Embryonic facial prominence (tissue), 1 donor: ENCODE results near the gene GLRB.
A peak's percentile ranks its signal among the peaks of the same experiment; 100 is the strongest.
"Not testable (repeated sequence)": the region's sequence is repeated elsewhere in the genome, so short reads cannot be mapped to it uniquely, and the experiment has no call there.

ENCODE experiments used
- DNase-seq: peaks from one replicate; pipeline ENCODE4 v3.0.0-alpha.2; 2016; ENCODE audit errors: extremely low spot score

Gene GLRB

DNA sequence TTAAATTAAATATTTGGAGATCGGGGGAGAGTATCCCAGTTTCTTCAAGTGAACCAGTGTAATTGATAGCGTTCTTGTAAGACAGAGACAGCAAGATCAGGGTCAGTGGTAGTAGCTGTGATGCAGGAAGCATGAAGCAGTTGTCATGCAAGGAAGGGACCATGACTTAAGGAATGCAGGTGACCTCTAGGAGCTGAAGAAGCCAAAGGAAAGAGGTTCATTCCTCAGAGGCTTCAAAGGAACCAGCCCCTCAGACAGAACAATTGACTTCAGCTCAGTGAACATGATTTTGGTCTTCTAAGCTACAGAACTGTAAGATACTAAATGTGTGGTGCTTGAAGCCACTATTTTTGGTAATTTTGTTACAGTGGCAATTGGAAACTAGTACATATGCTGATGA is 51.6 kb downstream of the GLRB start:
- DNase-seq, result no peak

DNA sequence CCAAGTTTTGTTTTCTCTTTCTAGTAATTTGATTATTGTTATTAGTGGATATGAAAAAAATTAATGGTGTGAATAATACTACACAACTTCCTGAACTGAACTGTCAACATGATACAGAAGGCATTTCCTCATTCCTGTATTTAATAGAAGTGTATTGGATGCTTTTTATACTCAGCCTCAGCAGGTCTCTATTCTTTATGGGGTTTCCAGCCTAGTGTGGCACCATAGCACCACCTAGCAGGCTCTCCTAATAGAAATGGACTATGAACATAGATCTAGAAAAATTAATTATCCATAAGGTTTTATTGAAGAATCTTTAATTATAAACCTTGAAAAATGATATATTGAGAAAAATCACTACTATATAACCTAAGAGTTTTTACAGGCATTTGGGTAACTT is 52.4 kb downstream of the GLRB start:
- no peak for DNase-seq

DNA sequence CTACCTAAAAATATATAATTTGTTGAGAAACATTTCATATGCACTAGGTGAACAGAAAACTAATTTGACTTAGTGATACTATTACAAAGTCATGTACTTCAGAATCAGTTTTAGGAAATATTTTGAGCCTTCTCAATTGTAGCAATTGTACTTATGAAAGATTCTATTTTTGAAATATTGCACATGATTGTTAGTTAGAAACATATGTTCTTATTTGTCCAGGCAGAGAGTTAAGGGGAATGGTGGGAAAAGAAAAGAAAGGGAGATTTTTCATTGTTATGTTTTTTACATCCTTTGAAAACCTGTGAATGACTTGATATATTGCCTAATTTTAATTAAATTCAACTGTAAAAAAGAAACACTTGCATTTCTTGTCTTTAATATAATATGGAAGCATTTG is 66.0 kb downstream of the GLRB start:
- no peak for DNase-seq

DNA sequence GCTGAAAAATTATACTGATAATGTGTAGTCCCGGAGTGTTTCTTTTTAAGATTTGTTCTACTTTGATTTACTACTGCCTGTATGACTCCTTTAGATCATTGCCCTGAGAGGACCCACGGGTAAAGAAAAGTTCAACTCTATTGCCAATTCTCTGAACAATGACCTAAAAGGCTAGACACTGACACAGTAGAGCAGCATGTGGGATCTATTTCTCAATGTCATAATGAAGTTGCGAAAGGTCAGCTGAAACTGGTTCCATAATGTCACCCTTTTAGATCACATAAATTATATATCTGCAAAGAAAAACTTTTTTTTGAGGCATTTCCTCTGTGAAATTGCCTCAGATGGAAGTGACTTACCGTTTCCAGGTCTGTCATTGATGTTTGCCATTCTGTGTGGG is 67.4 kb downstream of the GLRB start:
- no peak for DNase-seq

DNA sequence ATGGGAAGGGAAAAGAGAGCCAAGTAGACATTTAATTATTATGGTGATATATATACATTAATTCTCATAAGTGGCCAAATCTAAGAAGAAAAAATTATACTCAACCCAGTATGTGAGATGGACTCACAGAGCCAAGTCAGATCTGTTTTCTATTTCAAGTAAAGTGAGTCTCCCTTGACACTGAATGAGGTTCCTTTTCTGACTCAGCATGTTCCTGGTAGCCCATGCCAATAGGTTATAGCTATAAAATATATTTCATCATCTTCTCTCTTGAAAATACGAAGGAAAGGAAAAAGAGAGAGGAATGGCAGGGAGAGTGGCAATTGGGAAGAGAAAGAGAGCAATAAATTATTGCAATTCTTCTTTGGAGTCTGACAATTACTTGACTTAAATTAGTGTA is 75.8 kb downstream of the GLRB start:
- DNase-seq, result no peak

DNA sequence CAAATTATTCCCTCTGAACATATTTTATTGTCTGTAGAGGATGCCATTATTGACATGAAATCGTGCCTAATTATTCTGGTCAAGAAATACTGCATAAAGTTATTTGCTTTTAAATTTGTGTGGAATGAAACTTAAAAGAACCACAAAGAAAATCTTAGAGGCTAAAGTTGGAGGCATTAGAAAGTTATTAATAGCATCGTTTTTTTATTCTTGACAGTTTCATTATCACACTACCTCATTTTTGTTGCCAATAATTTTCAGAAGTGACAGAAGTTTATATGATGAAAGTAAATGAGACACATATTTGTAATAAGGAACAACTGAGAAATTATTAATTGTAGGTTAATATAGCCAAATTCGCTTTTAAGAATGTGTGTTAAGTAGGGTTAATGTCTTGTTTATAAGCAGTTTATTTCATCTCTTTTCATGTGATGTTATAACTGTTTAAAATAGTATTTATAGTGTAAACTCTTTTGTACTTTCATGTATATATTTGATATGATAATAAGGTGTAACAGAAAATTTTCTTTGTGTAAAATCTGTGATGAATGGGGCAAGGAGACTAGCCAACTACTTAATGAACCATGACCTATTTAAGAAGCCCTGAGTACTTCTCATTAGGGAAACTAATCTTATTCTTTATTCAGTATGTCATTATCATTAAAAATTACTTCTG is 90.1 kb downstream of the GLRB start:
- DNase-seq, result no peak

DNA sequence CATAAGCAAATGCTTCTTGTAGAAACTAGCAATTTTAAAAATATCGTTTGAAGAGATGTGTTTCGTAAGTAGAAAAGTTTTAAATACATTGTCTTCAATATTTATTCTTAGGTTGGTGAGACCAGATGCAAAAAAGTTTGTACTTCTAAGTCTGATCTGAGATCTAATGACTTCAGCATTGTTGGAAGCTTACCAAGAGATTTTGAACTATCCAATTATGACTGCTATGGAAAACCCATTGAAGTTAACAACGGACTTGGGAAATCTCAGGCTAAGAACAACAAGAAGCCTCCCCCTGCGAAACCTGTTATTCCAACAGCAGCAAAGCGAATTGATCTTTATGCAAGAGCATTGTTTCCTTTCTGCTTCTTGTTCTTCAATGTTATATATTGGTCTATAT is 94.4 kb downstream of the GLRB start:
- no peak for DNase-seq

DNA sequence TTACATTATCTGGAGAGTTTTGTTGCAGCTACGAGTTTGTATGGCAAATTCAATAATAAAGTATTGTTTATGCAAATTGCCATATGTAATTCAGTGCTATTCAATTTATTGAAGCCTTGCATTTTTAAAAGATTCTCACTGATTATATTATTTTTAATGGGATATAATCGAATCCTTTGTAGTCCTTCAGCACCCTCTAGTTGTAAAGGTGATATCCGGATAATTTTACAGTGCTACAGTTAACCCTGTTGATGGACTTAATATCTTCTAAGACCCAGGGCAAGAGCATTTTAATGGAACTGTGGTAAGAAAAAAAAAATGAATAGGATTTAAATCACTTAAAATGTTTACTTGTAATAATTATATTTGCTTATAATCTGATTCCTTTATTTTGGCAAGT is 96.1 kb downstream of the GLRB start:
- no peak for DNase-seq

DNA sequence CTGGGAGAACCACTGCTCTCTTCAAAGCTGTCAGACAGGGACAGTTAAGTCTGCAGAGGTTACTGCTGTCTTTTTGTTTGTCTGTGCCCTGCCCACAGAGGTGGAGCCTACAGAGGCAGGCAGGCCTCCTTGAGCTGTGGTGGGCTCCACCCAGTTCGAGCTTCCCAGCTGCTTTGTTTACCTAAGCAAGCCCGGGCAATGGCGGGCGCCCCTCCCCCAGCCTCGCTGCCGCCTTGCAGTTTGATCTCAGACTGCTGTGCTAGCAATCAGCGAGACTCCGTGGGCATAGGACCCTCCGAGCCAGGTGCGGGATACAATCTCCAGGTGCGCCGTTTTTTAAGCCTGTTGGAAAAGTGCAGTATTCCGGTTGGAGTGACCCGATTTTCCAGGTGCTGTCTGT is 104.3 kb downstream of the GLRB start:
- not testable (repeated sequence) for DNase-seq

DNA sequence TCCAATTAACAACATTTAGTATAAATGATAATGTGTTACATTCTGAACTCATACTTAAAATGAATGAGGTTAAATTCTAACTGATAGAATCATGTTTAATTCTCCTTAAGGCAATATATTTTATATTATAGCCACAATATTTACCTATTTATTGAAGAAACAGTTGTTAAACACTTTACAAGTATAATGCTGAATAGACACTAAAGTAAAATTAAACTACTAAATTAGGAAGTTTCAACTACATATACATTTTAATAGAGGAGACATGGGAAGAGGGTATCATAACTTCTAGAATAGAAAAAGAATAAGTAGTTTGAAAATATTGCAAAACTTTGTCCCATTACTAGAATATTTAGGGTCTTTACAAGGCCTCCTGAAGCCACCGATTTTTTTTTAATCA is 108.3 kb downstream of the GLRB start:
- DNase-seq, result no peak

DNA sequence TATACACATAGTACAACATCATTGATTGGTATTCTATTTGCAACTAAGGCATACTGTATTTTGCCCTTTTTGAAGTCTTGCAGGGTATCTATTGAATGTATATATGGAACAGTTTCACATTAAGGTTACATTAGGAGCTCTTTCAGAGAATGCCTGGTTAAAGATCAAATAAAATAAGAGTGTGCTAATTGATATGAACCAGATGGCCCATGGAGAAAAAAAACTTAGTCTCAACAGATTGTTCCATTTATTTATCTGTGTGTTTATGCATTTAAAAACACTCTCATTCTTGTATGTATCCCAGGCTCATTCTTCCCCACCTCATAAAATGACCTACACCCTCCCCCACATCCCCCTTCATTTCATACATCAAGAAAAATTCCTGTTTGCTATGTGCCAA is 109.4 kb downstream of the GLRB start:
- no peak for DNase-seq

DNA sequence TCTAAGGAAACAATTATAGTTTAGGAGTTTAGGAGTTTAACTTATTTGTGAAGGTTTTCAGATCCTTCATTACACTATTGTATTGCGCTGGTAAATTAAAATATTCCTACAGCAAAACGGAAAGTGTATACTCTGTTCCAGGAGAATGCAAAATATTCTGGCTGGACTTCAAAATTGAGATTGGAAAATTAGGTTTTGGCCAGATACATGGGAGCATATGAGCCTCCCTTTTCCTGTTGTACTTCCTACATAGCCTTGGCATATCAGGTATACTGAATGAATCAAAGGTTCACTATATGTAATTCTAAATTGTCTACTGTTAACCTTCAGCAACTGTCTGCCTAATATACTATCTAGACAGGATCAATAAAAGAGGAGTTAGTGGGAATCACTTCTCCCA is 119.4 kb downstream of the GLRB start:
- DNase-seq, result no peak

DNA sequence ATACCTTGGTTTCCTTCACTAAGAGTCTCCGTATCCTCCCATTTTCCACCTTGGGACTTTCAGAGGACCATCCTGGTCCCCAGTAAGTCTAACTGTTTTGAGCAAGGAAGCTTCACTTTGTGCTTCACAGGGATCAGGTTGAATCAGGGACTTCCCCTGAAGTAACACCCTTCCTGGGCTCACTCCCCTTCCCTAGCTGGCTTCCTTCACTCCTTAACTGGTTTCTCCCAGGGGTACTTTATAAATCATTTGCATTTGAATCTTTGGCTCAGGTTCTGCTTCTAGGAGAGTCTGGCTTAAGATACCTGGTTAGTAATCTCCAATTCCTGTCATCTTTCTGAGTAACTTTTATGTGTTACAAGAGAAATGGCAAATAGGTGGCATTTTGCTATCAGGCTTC is 120.1 kb downstream of the GLRB start:
- no peak for DNase-seq

DNA sequence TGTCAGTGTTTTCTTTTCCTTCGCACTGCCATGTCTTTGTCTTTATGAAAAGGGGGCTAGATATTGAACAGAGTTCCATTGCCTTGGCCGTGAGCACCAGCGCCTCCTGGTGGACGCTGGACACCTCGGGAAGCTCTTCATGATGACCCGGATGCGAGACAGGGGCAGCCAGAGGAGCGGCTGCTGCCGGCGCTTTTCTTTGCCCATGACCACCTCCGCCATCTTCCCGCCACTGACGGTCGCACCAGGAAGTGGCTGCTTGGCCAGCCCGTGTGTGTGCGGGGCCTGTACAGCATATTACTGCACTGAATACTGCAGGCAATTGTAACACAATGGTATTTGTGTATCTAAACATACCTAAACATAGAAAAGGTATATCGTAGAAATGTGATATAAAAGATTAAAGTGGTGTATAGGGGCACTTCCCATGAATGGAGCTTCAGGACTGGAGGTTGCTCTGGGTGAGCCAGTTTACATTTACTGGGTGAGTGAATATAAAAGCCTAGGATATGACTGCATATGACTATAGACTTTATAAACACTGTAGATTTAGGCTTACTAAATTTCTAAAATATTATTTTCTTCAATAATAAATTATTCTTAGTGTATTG is 128.8 kb downstream of the GLRB start:
- DNase-seq, result no peak

DNA sequence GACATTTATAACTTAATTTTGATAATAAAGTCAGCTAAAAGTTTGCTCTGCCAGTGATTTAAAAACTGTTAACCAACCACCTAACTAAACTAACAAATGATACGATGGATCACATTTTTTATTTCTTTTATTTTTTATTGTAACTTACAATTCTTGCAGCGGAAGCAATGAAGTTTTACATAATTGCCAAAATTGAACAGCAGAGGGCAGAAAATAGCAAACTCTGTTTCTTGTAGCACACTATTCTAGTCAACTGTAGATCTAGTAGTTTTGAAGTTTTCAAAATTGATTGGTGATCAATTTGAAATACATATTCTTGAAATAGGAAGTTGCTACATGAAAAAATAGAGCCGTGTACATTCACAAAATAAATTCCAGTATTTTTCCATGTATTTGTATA is 141.8 kb downstream of the GLRB start:
- no peak for DNase-seq

DNA sequence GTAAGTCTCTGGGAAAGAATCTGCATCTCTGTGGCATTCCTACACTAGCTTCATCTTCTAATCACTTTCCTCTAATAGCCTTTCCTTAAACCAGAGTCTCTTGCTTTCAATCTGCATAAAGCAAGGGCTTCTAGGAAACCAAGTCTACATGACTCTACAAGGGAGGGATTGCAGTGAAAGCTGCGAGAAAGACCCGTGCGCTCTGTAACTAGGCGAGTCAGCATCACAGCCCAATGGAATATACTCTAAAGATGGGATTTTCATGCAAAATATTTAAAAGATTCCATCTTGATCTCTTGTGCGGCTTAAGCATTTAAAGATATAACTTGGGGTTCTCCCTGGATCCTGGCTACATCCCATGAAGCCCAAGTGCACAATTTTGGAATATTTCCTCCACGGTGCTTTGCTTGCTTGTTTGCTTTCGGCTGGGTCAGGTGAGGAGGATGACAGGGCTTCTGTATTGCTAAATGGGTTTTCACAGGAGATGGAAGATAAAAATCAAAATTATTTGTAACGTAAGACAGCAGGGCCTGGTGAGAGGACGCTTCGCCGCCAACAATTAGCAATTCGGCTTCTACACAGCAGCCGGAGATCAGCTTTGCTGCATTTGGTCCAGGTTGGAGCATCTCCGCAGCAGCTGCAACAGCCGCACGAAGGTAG is 143.9 kb downstream of the GLRB start:
- no peak for DNase-seq

DNA sequence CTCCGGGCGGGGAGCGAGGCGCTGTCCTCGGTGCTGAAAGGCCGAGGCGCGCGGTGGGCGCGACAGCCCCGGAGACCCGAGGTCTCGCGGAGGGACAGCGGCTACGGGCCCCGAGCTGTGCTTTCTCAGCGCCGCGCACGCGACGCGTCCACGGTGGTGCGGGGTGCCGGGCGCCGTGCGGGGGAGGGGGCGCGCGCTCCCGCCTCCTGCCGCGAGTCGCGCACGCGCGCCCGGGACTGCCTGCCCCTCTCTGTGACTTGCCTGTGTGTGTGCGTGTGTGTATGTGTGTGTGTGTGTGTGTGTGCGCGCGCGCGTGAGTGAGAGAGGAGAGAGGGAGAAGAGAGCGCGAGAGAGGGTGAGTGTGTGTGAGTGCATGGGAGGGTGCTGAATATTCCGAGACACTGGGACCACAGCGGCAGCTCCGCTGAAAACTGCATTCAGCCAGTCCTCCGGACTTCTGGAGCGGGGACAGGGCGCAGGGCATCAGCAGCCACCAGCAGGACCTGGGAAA is 144.5 kb downstream of the GLRB start, which contains the start of gene GRIA2:
GRIA2 (plus strand) TSS at position 358 of the 511 bp plus-strand sequence. CDS start 315 bp downstream, outside the sequence.
- peak; percentile 34 for DNase-seq

DNA sequence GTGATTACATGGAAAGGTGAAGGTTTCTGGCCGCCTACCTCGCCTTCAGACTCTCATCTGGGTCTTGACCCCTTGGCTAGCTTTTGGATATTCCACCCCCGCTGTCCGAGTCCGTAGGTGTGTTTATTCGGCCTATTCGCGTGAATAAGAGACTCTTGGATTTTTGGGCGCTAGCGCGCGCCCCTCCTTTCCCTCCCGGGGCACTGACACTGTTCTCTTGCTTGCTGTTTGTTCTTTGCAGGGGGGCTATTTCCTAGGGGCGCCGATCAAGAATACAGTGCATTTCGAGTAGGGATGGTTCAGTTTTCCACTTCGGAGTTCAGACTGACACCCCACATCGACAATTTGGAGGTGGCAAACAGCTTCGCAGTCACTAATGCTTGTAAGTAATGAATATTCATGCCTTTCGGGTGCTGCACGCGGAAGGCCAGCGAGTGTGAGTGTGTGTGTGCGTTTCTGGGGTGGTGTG is 145.5 kb downstream of the GLRB start:
- DNase-seq, result no peak
